AG04449 (cell line): ENCODE measurements around the gene KRT1.
"Not testable (repeated sequence)": the region's sequence is repeated elsewhere in the genome, so short reads cannot be mapped to it uniquely, and the experiment has no call there.

Source experiments
- CTCF ChIA-PET: fragments of 350-600 bp; formaldehyde crosslinking; extraction: SDS; loops from one replicate; lab custom pipeline; 2021; ENCODE audit warnings: antibody characterized with exemption; lab: Yijun Ruan, JAX
- POLR2A ChIA-PET: fragments of 400-600, 350-600 bp; formaldehyde crosslinking; extraction: SDS; loops from one replicate; lab custom pipeline; 2020; ENCODE audit warnings: antibody characterized with exemption, inconsistent platforms; lab: Yijun Ruan, JAX
- DNase-seq: peaks from one replicate; pipeline ENCODE4 v3.0.0-alpha.2; 2010; ENCODE audit warnings: low read depth, low spot score
- H3K4me3 ChIP-seq: 2 replicates; pipeline ENCODE4 v1.5.1; 2011; ENCODE audit warnings: low read depth, mild to moderate bottlenecking, control low read depth, low read length
- CTCF ChIP-seq: IDR thresholded peaks from one replicate; pipeline ENCODE4 v1.5.1; 2011; ENCODE audit warnings: mild to moderate bottlenecking, moderate library complexity, low read length, control low read depth, inconsistent platforms; ENCODE audit not compliant: insufficient read depth; ENCODE audit errors: missing control alignments

Gene KRT1

DNA sequence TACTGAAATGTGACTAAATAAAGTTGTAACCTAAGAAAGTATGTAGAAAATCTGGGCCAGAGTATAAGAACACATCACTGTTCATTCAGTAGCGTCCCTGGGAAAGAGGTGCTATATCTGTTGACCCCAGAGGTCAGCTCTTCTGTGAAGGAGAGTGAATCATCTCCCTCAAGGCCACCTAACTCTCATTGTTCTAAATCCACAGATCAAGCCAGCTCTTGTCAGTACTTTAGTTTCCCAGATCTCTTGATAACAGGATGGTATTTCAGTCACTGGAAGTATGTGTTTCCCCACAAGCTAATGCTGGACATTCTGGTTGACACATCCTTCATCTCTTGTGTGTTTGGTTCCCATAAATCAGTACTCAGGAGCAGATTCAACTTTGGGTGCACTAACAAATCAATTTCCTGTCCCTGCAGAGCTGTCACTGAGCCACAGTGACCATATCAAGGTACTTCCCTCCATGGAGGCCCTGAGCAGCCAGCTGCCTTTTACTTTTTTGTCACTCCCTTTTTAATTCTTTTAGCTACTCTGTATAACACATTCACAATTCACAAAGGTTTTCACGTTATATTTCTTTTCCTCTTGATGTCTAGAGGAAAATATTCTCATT, 7.8 kb downstream of the KRT1 start:
- POLR2A ChIA-PET, result no interaction called here

DNA sequence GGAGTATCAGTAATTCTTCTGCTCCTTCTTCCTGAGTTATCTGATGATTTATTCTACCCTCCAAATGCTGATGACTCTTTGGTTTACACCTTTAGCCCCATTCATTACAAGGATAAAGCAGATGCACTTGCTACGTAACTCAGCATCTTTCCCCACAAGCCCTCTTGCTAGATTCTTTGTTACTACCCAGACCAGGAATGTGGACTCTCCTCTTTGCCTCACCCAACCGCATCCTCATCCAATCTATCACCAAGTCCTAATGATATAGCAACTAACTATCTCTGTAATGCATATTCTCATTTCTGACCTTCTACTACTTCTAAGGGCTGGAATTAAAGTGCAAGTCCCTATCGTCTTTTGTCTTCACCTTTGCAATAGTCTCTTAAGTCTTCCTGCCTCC, 9.2 kb downstream of the KRT1 start:
- CTCF ChIA-PET, result interaction anchor here (0.7 to 1.0 kb wide), 2 partner anchors 198 to 299 kb away, joined by 3 to 4 read pairs; no protein-coding TSS in a partner anchor
- no peak for TF ChIP-seq CTCF
- POLR2A ChIA-PET, result no interaction called here
- no peak for DNase-seq
- H3K4me3 ChIP-seq, result no peak overlapping the region

More for the DNA sequence above, 7.8 kb downstream of the KRT1 start:
- CTCF ChIA-PET, result interaction anchor here (1.1 kb wide), 1 partner anchor 89 kb away, joined by 3 read pairs; no protein-coding TSS in a partner anchor
- H3K4me3 ChIP-seq, result no peak overlapping the region
- no peak for TF ChIP-seq CTCF
- DNase-seq, result no peak

DNA sequence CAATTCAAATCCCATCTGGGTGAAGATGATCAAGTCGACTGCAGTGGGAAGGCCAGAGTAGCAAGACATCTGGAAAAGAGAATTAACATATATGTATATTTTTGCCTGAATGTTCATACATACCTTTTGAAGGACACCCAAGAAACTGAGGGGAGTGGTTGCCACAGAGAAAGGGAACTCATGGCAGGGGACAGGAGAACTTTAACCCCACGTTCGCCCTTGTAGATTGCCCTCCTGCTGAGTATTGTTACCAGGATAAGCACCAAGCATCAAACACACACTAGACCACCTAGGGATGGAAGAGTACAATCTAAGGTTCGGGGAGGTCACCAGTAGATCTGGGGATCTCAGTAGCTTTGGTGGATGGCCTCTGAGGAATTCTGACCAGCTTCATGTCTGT, 9.7 kb downstream of the KRT1 start:
- ChIA-PET CTCF (interaction anchor here (0.7 to 1.0 kb wide), 2 partner anchors 199 to 298 kb away, joined by 3 to 4 read pairs; no protein-coding TSS in a partner anchor), POLR2A (no interaction called here)
- H3K4me3 ChIP-seq, result no peak overlapping the region
- no peak for TF ChIP-seq CTCF
- DNase-seq, result no peak

- H3K4me3 ChIP-seq, DNase-seq, CTCF ChIA-PET, POLR2A ChIA-PET: not testable (repeated sequence)
Observed at GRCh38 chr12:52669941-52670340, 10.3 kb downstream of the KRT1 start.

DNA sequence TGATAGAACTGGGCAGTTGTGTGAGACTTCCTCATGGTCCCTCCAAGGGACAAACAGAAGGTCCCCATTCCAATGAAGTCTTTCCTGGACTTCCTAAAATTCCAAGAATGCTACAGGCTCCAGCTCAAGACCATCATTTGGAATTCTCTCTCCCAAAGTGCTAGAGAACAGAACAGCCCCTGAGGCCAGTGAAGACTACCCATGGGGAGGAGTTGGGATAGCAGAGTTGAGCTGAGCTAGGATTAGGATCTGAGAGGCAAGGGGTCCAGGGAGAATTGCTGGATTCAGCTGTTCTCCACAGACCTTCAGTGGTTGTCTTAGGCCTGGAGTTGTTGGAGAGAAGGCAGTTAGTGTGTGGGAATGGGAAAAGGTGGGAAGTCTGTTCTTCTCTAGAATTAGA, 10.8 kb downstream of the KRT1 start:
- ChIA-PET POLR2A (no interaction called here), CTCF (no interaction called here)
- DNase-seq, result no peak
- no peak overlapping the region for H3K4me3 ChIP-seq
- TF ChIP-seq CTCF, result no peak

DNA sequence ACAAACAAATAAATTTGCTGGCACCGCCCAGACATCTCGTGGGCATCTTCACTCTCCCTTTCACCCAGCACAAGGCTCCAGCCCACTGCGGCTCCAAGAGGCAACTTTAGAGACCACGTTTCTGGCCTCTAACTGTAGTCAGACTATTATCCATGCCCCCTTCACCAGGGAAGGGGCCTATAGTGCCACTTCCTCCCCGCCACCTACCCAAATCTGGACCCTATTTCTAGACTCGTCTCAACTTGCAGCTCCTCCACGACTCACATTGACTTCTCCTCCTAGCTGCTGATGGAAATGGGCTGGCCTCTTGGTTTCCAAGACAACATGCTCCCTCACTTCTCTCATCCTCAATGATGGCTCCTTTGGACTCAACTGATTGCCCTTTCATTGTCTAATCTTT, 12.3 kb downstream of the KRT1 start:
- no peak for TF ChIP-seq CTCF
- H3K4me3 ChIP-seq, result no peak overlapping the region
- ChIA-PET CTCF (interaction anchor here (1.2 to 3.3 kb wide), 3 partner anchors 201 to 211 kb away, joined by 3 to 16 read pairs (median 10); no protein-coding TSS in a partner anchor), POLR2A (no interaction called here)
- DNase-seq, result no peak

GRCh38 chr12:52667509-52667908, 12.7 kb downstream of the KRT1 start:
- peak; percentile 10 for TF ChIP-seq CTCF
- DNase-seq, result no peak
- POLR2A ChIA-PET, result no interaction called here
- H3K4me3 ChIP-seq, result no peak overlapping the region
- CTCF ChIA-PET, result interaction anchor here (0.9 to 3.3 kb wide), 4 partner anchors 202 to 211 kb away, joined by 3 to 16 read pairs (median 7); no protein-coding TSS in a partner anchor
